ENCODE data around the gene ADK.

- TF ChIP-seq CTCF (IDR thresholded peaks at IDR 0.05; ENCODE audit: low read depth, low read length) (no peak), EZH2phosphoT487 (IDR thresholded peaks at IDR 0.05; ENCODE audit: low read depth) (no peak)
These were observed 554.4 kb downstream of the ADK start for GRCh38 chr10:74705358-74705980.

All from OCI-LY3 (cell line).